HepG2 (cell line): ENCODE measurements around the gene CACNA1H. TPM values are rescaled to one million over a fixed set of nuclear protein-coding genes. Genes with fewer than 3 reads are reported as not detected.

Experiments used
- ATAC-seq: fragments of 200-7000 bp; cut with Tn5 transposase; 3 replicates; pipeline ENCODE4 v1.9.1; 2020; ENCODE audit warnings: mild to moderate bottlenecking, moderate library complexity
- BruUV-seq: library from RNA; stranded (reverse); fragments of 400-500 nt; replicated peaks from 2 replicates; lab custom pipeline; 2021; lab: Mats Ljungman, UMichigan
- CTCF ChIA-PET: fragments of 300-600 bp; formaldehyde crosslinking; extraction: SDS; loops from one replicate; lab custom pipeline; 2021; ENCODE audit warnings: low total read pairs, inconsistent platforms, low intra/inter-chr PET ratio; lab: Yijun Ruan, JAX
- POLR2A ChIA-PET: fragments of 350-600 bp; sonication (Branson Sonifier 250); formaldehyde crosslinking; loops from one replicate; lab custom pipeline; 2020; ENCODE audit warnings: antibody characterized with exemption, inconsistent platforms; lab: Yijun Ruan, JAX
- DNase-seq: peaks from one replicate; pipeline ENCODE4 v3.0.0-alpha.2; 2015; ENCODE audit warnings: low spot score
- FAIRE-seq: peaks from 3 replicates; lab custom pipeline; 2011; peaks lifted over from hg19 to GRCh38; lab: Jason Lieb, UNC
- H2AFZ ChIP-seq: one replicate; pipeline ENCODE4 v1.6.1; 2011; ENCODE audit warnings: low read length, inconsistent platforms
- H3K27ac ChIP-seq: fragments of 300-600 bp; 3 replicates; pipeline ENCODE4 v1.8.0; 2011; ENCODE audit warnings: mixed run types, mild to moderate bottlenecking, mixed read lengths, low read length, inconsistent platforms; ENCODE audit not compliant: insufficient read depth; ENCODE audit errors: extremely low read length
- H3K27me3 ChIP-seq, 2 experiments: fragments of 200-600 bp in 1 of 2; 2 replicates in 1 of 2; 3 replicates in 1 of 2; pipeline versions ENCODE4 v1.6.0 to v1.8.0; 2011; ENCODE audit warnings: low read length in 2 of 2, mild to moderate bottlenecking in 2 of 2, moderate library complexity in 2 of 2, inconsistent platforms in 1 of 2; ENCODE audit not compliant: insufficient read depth in 2 of 2, control insufficient read depth in 1 of 2
- H3K36me3 ChIP-seq, 2 experiments: fragments of 200-600 bp in 1 of 2; replicated peaks in 1 of 2; 2 replicates in 1 of 2; 3 replicates in 1 of 2; pipeline versions ENCODE4 v1.5.1 to v1.8.0; 2011; ENCODE audit warnings: low read length in 2 of 2, inconsistent platforms in 1 of 2; ENCODE audit not compliant: insufficient read depth in 2 of 2, control insufficient read depth in 1 of 2
- H3K4me1 ChIP-seq: 2 replicates; pipeline ENCODE4 v1.5.1; 2012; ENCODE audit warnings: low read length, inconsistent platforms; ENCODE audit not compliant: insufficient read depth
- H3K4me2 ChIP-seq: 2 replicates; pipeline ENCODE4 v1.6.0; 2011; ENCODE audit warnings: low read depth, low read length, inconsistent platforms
- H3K4me3 ChIP-seq, 3 experiments: fragments of 200-600 bp in 1 of 3; sonication (generic), shearing (Covaris generic) in 1 of 3; replicated peaks in 1 of 3; 2 replicates each; pipeline ENCODE4 v1.5.1; 2011 to 2016; ENCODE audit warnings: low read length in 3 of 3, inconsistent platforms in 2 of 3, low read depth in 2 of 3, mild to moderate bottlenecking in 2 of 3, control low read depth in 1 of 3, mixed read lengths in 1 of 3; ENCODE audit not compliant: insufficient read depth in 1 of 3
- H3K79me2 ChIP-seq: one replicate; pipeline ENCODE4 v1.6.1; 2011; ENCODE audit warnings: low read length, inconsistent platforms; ENCODE audit not compliant: insufficient read depth
- H3K9ac ChIP-seq: 2 replicates; pipeline ENCODE4 v1.6.0; 2011; ENCODE audit warnings: mild to moderate bottlenecking, low read depth, low read length, inconsistent platforms; ENCODE audit not compliant: insufficient read depth
- H3K9me3 ChIP-seq: 2 replicates; pipeline ENCODE4 v1.5.1; 2012; ENCODE audit warnings: mild to moderate bottlenecking, low read length
- H4K20me1 ChIP-seq: 2 replicates; pipeline ENCODE4 v1.6.0; 2011; ENCODE audit warnings: inconsistent platforms, mild to moderate bottlenecking, low read length, moderate library complexity; ENCODE audit not compliant: insufficient read depth
- WGBS: methylation state at CpG from one replicate; pipeline ENCODE4 v1.1.6; 2017; ENCODE audit warnings: low lambda C conversion rate; 5-methylcytosine and 5-hydroxymethylcytosine counted together
- in situ Hi-C: cut with HindIII; loops from 2 replicates; pipeline ENCODE4 v1.10.0; 2017; ENCODE audit warnings: low pct_unique_long_range_greater_than_20kb; ENCODE audit not compliant: extremely low pct_ligation_motif_present
- intact Hi-C: fragments of 100-400 bp; cut with micrococcal nuclease; formaldehyde crosslinking; loops from one replicate; pipeline ENCODE4 v1.10.0; 2022; ENCODE audit not compliant: unreplicated experiment
- polyA plus RNA-seq, 8 experiments: library from polyadenylated mRNA; depleted of rRNA in 3 of 8; stranded (reverse) in 7 of 8; unstranded in 1 of 8; fragments of >200 nt; fragmentation: Illumina TruSeq in 4 of 8; extraction: Trizol in 4 of 8; gene quantifications; 2 replicates each; pipeline versions ENCODE4 v1.2.1 to v1.2.3, GENCODE V29; 2011 to 2016; ENCODE audit warnings: low read depth in 4 of 8, missing spikeins in 1 of 8, mixed read lengths in 1 of 8; ENCODE audit not compliant: insufficient read depth in 1 of 8
- total RNA-seq, 5 experiments: library from RNA; depleted of rRNA; stranded (reverse); fragments of >200 nt; fragmentation: Illumina TruSeq; extraction: Trizol; gene quantifications; 2 replicates each; pipeline ENCODE4 v1.2.3, GENCODE V29; 2016; ENCODE audit warnings: low read depth in 1 of 5
- TF ChIP-seq, protein P1 (sequence below): IDR thresholded peaks from 2 replicates; pipeline ENCODE4 v1.6.1; 2012; ENCODE audit warnings: inconsistent platforms
- TF ChIP-seq, protein P2 (sequence below): sonication (generic); formaldehyde crosslinking; IDR thresholded peaks from 2 replicates; pipeline ENCODE4 v1.5.0; 2020; ENCODE audit warnings: mild to moderate bottlenecking, missing genetic modification reagents, borderline replicate concordance

Gene CACNA1H
- total and polyA plus RNA-seq, 2 of the 13 experiments (the other 11 are each of a cell fraction or from before 2014, with no cell fraction given) = 0.40 to 1.8 TPM

- no TSS peak for BruUV-seq
- H2AFZ ChIP-seq = no peak overlapping the region
- H3K4me1 ChIP-seq = peaks cover 9% of the 10 kb centered on the region
- peaks cover 13 to 74% of the 10 kb centered on the region in 2 experiments for H3K27me3 ChIP-seq
- no peak overlapping the region for H3K4me2 ChIP-seq
- WGBS = 32% methylated on average over 4 of the region's 22 CpGs
- ChIA-PET CTCF (no interaction called here), POLR2A (no interaction called here)
- ATAC-seq (peak; percentile 15; the same call in 2 of the 3 replicates), FAIRE-seq (no peak), DNase-seq (no peak)
- in situ Hi-C loops = no loop called here
- H3K36me3 ChIP-seq = no peaks in the 10 kb centered on the region
- no peaks in the 10 kb centered on the region for H3K9me3 ChIP-seq
- H3K9ac ChIP-seq = no peak overlapping the region
- intact Hi-C loops = no loop called here
- no peaks in the 10 kb centered on the region for H3K79me2 ChIP-seq
- TF ChIP-seq, protein P1, sequence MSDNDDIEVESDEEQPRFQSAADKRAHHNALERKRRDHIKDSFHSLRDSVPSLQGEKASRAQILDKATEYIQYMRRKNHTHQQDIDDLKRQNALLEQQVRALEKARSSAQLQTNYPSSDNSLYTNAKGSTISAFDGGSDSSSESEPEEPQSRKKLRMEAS = no peak
- TF ChIP-seq, protein P2, sequence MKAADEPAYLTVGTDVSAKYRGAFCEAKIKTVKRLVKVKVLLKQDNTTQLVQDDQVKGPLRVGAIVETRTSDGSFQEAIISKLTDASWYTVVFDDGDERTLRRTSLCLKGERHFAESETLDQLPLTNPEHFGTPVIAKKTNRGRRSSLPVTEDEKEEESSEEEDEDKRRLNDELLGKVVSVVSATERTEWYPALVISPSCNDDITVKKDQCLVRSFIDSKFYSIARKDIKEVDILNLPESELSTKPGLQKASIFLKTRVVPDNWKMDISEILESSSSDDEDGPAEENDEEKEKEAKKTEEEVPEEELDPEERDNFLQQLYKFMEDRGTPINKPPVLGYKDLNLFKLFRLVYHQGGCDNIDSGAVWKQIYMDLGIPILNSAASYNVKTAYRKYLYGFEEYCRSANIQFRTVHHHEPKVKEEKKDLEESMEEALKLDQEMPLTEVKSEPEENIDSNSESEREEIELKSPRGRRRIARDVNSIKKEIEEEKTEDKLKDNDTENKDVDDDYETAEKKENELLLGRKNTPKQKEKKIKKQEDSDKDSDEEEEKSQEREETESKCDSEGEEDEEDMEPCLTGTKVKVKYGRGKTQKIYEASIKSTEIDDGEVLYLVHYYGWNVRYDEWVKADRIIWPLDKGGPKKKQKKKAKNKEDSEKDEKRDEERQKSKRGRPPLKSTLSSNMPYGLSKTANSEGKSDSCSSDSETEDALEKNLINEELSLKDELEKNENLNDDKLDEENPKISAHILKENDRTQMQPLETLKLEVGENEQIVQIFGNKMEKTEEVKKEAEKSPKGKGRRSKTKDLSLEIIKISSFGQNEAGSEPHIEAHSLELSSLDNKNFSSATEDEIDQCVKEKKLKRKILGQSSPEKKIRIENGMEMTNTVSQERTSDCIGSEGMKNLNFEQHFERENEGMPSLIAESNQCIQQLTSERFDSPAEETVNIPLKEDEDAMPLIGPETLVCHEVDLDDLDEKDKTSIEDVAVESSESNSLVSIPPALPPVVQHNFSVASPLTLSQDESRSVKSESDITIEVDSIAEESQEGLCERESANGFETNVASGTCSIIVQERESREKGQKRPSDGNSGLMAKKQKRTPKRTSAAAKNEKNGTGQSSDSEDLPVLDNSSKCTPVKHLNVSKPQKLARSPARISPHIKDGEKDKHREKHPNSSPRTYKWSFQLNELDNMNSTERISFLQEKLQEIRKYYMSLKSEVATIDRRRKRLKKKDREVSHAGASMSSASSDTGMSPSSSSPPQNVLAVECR (CRISPR knock-in tag) = no peak
- no peak overlapping the region for H3K27ac ChIP-seq
- no peak overlapping the region for H3K4me3 ChIP-seq
- 0 out of 2 replicates have a peak, but pooled peaks cover 4% of the 10 kb centered on the region for H4K20me1 ChIP-seq
Measured at GRCh38 chr16:1149101-1149636, 3.7 kb upstream of the CACNA1H start.
